HG03457 (cell line): ENCODE measurements around the gene RBM12.

Source experiments
- ATAC-seq: cut with Tn5 transposase; IDR thresholded peaks from one replicate; pipeline ENCODE4 v1.9.1; 2021; ENCODE audit warnings: moderate number of reproducible peaks; ENCODE audit not compliant: unreplicated experiment

Gene RBM12

GRCh38 chr20:35600993-35601973, 63.4 kb downstream of the RBM12 start:
- no peak for ATAC-seq

- ATAC-seq: no peak
Observed at GRCh38 chr20:35600176-35600992, 64.3 kb downstream of the RBM12 start.

GRCh38 chr20:35599776-35600120, 65.0 kb downstream of the RBM12 start:
- ATAC-seq: no peak
